KMS-11 (cell line): ENCODE measurements around the gene CCDC149.

Experiments
- H2AFZ ChIP-seq: fragments of 200-600 bp; sonication (generic); 2 replicates; pipeline ENCODE4 v1.6.1; 2016; ENCODE audit warnings: antibody characterized with exemption, mixed run types, low read depth
- H3K27ac ChIP-seq: fragments of 200-600 bp; sonication (generic); 2 replicates; pipeline ENCODE4 v1.6.1; 2016; ENCODE audit warnings: mild to moderate bottlenecking, mixed run types
- H3K27me3 ChIP-seq: fragments of 200-600 bp; sonication (generic); 2 replicates; pipeline ENCODE4 v1.6.1; 2017; ENCODE audit warnings: mild to moderate bottlenecking, low read depth, mixed run types, moderate library complexity; ENCODE audit not compliant: insufficient read depth
- H3K36me3 ChIP-seq: fragments of 200-600 bp; sonication (generic); 2 replicates; pipeline ENCODE4 v1.6.1; 2017; ENCODE audit warnings: mild to moderate bottlenecking, mixed run types; ENCODE audit not compliant: insufficient read depth
- H3K4me1 ChIP-seq: fragments of 200-600 bp; sonication (generic); 2 replicates; pipeline ENCODE4 v1.6.1; 2016; ENCODE audit warnings: mild to moderate bottlenecking, low read depth, mixed run types; ENCODE audit not compliant: poor library complexity, severe bottlenecking
- H3K4me2 ChIP-seq: fragments of 200-600 bp; sonication (generic); 2 replicates; pipeline ENCODE4 v1.7.0; 2016; ENCODE audit warnings: mild to moderate bottlenecking, mixed run types
- H3K4me3 ChIP-seq: fragments of 200-600 bp; sonication (generic); IDR thresholded peaks from 2 replicates; pipeline ENCODE4 v1.6.1; 2017; ENCODE audit warnings: low read depth, low read length, mixed read lengths; ENCODE audit not compliant: insufficient read depth
- H3K79me2 ChIP-seq: fragments of 200-600 bp; sonication (generic); 2 replicates; pipeline ENCODE4 v1.6.1; 2016; ENCODE audit warnings: low read depth, mixed run types; ENCODE audit not compliant: insufficient read depth
- H3K9ac ChIP-seq: fragments of 200-600 bp; sonication (generic); 2 replicates; pipeline ENCODE4 v1.6.1; 2016; ENCODE audit warnings: mild to moderate bottlenecking, mixed run types
- H4K20me1 ChIP-seq: fragments of 200-600 bp; sonication (generic); 2 replicates; pipeline ENCODE4 v1.6.1; 2016; ENCODE audit warnings: mild to moderate bottlenecking, mixed run types; ENCODE audit not compliant: insufficient read depth
- TF ChIP-seq, protein P1 (sequence below): fragments of 200-600 bp; sonication (generic); conservative IDR thresholded peaks from 2 replicates; pipeline ENCODE4 v1.6.1; 2017; ENCODE audit warnings: low read depth, mild to moderate bottlenecking, antibody characterized with exemption, low read length, moderate library complexity, mixed read lengths

The CCDC149 gene

DNA sequence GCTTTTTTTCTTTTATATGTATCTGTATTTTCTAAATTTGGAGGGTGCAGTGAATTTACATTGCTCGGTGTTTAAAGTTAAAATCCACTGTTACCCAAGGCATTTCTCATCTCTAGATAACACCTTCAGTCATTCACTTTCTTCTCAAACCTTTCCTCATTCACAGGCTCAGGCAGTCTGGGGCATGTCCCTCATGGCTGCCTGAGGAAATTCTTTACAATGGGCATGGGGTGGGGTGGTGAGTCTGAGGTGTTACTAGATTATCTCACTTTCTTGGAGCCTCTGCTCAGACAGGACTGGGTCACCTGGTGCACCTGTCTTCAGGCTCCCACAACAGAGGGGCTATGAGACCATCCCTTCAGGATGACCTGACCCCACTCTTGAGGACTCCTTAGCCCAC, 17.4 kb downstream of the CCDC149 start:
- Histone ChIP-seq H3K9ac (no peak overlapping the region), H3K4me1 (no peaks in the 10 kb centered on the region), H3K27ac (no peak overlapping the region), H3K27me3 (no peaks in the 10 kb centered on the region), H2AFZ (no peak overlapping the region), H3K4me3 (no peak overlapping the region), H4K20me1 (no peaks in the 10 kb centered on the region), H3K36me3 (no peaks in the 10 kb centered on the region), H3K79me2 (no peaks in the 10 kb centered on the region), H3K4me2 (no peak overlapping the region)
- TF ChIP-seq, protein P1, sequence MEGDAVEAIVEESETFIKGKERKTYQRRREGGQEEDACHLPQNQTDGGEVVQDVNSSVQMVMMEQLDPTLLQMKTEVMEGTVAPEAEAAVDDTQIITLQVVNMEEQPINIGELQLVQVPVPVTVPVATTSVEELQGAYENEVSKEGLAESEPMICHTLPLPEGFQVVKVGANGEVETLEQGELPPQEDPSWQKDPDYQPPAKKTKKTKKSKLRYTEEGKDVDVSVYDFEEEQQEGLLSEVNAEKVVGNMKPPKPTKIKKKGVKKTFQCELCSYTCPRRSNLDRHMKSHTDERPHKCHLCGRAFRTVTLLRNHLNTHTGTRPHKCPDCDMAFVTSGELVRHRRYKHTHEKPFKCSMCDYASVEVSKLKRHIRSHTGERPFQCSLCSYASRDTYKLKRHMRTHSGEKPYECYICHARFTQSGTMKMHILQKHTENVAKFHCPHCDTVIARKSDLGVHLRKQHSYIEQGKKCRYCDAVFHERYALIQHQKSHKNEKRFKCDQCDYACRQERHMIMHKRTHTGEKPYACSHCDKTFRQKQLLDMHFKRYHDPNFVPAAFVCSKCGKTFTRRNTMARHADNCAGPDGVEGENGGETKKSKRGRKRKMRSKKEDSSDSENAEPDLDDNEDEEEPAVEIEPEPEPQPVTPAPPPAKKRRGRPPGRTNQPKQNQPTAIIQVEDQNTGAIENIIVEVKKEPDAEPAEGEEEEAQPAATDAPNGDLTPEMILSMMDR, result no peak

DNA sequence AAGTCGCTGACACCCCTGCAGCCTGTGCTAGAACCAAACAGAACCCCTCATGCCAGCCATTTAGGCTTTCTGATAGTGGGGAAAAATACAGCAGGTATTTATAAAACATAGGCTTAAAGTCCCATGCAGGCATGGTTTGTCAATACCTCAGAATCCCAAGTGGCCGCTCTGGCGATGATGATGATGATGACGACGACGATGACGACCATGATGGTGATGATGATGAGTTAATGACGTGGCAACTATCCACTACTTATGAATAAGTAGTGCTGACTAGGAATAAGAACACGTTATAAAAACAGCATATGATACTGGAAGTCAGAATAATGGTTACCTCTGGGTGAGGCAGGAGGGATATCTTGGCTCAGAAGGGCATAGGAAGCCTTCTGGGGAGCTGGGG, 18.0 kb downstream of the CCDC149 start:
- Histone ChIP-seq H3K36me3 (no peaks in the 10 kb centered on the region), H3K4me2 (no peak overlapping the region), H3K79me2 (no peaks in the 10 kb centered on the region), H3K9ac (no peak overlapping the region), H2AFZ (no peak overlapping the region), H4K20me1 (no peaks in the 10 kb centered on the region), H3K27me3 (no peaks in the 10 kb centered on the region), H3K27ac (no peak overlapping the region), H3K4me1 (no peaks in the 10 kb centered on the region), H3K4me3 (no peak overlapping the region)
- TF ChIP-seq, protein P1, result no peak

DNA sequence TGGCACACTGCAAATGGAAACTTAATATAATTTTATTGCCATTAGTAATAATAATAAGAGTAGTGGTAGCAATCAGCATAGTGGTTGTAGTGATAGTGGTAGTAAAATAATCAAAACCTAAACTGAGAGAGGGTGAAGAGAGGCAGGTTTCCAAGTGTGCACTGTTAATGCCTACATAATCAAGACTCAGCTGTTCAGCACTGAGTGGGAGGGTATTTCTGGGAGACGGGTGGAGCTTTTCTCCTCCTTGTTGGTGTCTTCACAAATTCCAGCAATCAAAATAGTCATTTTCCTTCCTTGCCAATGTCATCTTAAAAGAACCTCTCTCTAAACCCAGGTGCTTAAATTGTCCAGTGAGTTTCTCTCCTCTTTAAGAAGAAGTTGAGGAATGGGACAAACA, 18.6 kb downstream of the CCDC149 start:
- H3K4me1 ChIP-seq, result no peaks in the 10 kb centered on the region
- H3K27me3 ChIP-seq, result no peaks in the 10 kb centered on the region
- H3K4me2 ChIP-seq, result no peak overlapping the region
- H3K9ac ChIP-seq, result no peak overlapping the region
- H3K27ac ChIP-seq, result no peak overlapping the region
- TF ChIP-seq, protein P1, result no peak
- H3K79me2 ChIP-seq, result no peaks in the 10 kb centered on the region
- H3K4me3 ChIP-seq, result no peak overlapping the region
- H2AFZ ChIP-seq, result no peak overlapping the region
- H4K20me1 ChIP-seq, result no peaks in the 10 kb centered on the region
- H3K36me3 ChIP-seq, result no peaks in the 10 kb centered on the region

DNA sequence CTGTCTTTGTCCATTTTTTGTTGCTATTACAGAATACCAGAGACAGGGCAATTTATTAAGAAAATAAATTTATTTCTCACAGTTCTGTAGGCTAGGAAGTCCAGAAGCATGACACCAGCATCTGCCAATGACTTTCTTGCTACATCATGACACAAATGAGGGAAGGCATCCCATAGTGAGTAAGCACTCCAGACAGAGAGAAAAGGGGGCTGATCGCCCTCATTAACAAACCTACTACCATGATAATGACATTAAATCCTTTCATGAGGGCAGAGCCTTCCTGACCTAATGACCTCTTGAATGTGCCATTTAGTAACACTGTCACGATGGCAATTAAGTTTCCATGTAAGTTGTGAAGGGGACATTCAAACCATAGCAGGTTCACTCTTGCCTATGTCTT, 20.1 kb downstream of the CCDC149 start:
- H3K9ac ChIP-seq, result no peak overlapping the region
- H3K4me3 ChIP-seq, result no peak overlapping the region
- H3K27me3 ChIP-seq, result no peaks in the 10 kb centered on the region
- no peak overlapping the region for H3K4me2 ChIP-seq
- H3K36me3 ChIP-seq, result no peaks in the 10 kb centered on the region
- TF ChIP-seq, protein P1, result no peak
- H3K79me2 ChIP-seq, result no peaks in the 10 kb centered on the region
- H2AFZ ChIP-seq, result no peak overlapping the region
- no peaks in the 10 kb centered on the region for H3K4me1 ChIP-seq
- no peaks in the 10 kb centered on the region for H4K20me1 ChIP-seq
- H3K27ac ChIP-seq, result no peak overlapping the region

DNA sequence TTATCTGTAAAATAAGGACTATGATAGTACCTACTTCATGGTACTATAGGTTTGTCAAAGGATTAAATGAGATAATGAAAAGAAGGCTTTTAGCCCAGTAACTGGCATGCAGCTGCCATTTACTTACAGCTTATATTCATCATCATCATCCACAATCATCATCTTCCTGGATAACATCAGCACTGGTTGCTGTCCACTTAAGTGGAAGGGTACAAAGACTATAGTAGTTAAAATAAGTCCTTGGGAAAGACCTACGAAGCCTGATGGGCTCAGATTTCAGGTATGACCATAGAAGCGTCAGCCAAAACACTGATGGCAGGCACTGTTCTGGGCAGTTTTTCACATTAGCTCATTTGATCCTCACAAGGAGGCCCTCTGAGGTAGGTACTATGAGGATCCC, 20.6 kb downstream of the CCDC149 start:
- Histone ChIP-seq H3K79me2 (no peaks in the 10 kb centered on the region), H3K36me3 (no peaks in the 10 kb centered on the region), H4K20me1 (no peaks in the 10 kb centered on the region), H3K4me1 (no peaks in the 10 kb centered on the region), H3K4me2 (no peak overlapping the region), H2AFZ (no peak overlapping the region), H3K27ac (no peak overlapping the region), H3K9ac (no peak overlapping the region), H3K4me3 (no peak overlapping the region), H3K27me3 (no peaks in the 10 kb centered on the region)
- TF ChIP-seq, protein P1, result no peak
